ENCODE measurements around the gene SORBS2.

DNA sequence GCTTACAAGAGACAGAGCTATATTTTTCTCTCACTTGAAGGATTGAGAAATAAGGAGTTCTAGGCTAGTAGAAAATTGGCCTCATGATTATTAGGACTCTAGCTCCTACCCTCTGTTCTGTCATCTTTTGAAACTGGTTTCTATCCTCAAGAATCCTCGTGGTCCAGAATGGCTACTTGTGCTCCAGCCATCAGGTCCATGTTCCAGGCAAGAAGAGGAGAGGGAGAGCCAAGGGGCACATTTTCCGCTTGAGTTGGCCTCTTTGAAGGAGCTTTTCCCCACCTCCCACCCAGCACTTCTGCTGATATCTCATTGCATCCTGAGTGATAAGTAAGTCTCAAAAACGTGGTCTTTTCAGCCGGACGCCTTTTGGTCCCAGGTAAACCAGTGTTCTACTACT lies 7.2 kb upstream of the SORBS2 start:
- no peak for TF ChIP-seq POLR2A (IDR thresholded peaks at IDR 0.05; ENCODE audit: low read depth, low read length)
- TF ChIP-seq POU2F2 (IDR thresholded peaks at IDR 0.05; ENCODE audit: low read depth, low read length), result no peak
- no peak for TF ChIP-seq SPI1 (IDR thresholded peaks at IDR 0.05; ENCODE audit: low read depth, low read length)

Measured in GM12891 (cell line).